Memory B cell (primary cell): ENCODE measurements around the gene TMEM39B.

Experiments used
- ATAC-seq: fragments of 150-1000 bp; cut with Tn5 transposase; 2 replicates; pipeline ENCODE4 v1.10.0; 2021; ENCODE audit warnings: low read depth, mild to moderate bottlenecking, moderate library complexity
- DNase-seq, 2 donors: peaks; one replicate each; pipeline ENCODE4 v3.0.0; 2022; ENCODE audit warnings: low spot score in 2 of 2
- H3K27ac Mint-ChIP-seq: one replicate; pipeline ENCODE4 v1.8.0; 2022; ENCODE audit warnings: mild to moderate bottlenecking, moderate library complexity, mixed read lengths
- H3K27me3 Mint-ChIP-seq: one replicate; pipeline ENCODE4 v1.8.0; 2022; ENCODE audit warnings: mixed read lengths
- H3K36me3 Mint-ChIP-seq: one replicate; pipeline ENCODE4 v1.8.0; 2022; ENCODE audit warnings: mild to moderate bottlenecking, mixed read lengths
- H3K4me1 Mint-ChIP-seq: one replicate; pipeline ENCODE4 v1.8.0; 2022; ENCODE audit warnings: mixed read lengths
- H3K4me3 Mint-ChIP-seq: one replicate; pipeline ENCODE4 v1.8.0; 2022; ENCODE audit warnings: mild to moderate bottlenecking, moderate library complexity, mixed read lengths
- H3K9me3 Mint-ChIP-seq: one replicate; pipeline ENCODE4 v1.8.0; 2022; ENCODE audit warnings: mixed read lengths

TMEM39B gene

GRCh38 chr1:32072622-32073298 lies at the start of gene TMEM39B:
Gene TMEM39B (plus strand): TSS chr1:32072939. CDS start chr1:32073048, 109 bp downstream.
- DNase-seq (peak; percentile 90 to 93), ATAC-seq (peak; percentile 85)
- H3K4me3 Mint-ChIP-seq, result peak within 1 kb of the TSS; percentile 90
- peak within 1 kb of the TSS; percentile 80 for H3K27ac Mint-ChIP-seq
- H3K36me3 Mint-ChIP-seq, result peaks cover 7% of the 10 kb centered on the region
- H3K9me3 Mint-ChIP-seq, result no peaks in the 10 kb centered on the region
- H3K27me3 Mint-ChIP-seq, result peaks cover 2% of the 10 kb centered on the region
- H3K4me1 Mint-ChIP-seq, result peaks cover 28% of the 10 kb centered on the region

- DNase-seq (no peak), ATAC-seq (no peak)
- Mint-ChIP-seq H3K36me3 (peaks cover 2% of the 10 kb centered on the region), H3K4me1 (peaks cover 36% of the 10 kb centered on the region), H3K4me3 (no peak overlapping the region), H3K27ac (no peak overlapping the region), H3K27me3 (no peaks in the 10 kb centered on the region), H3K9me3 (no peaks in the 10 kb centered on the region)
These were observed 49.4 kb upstream of the TMEM39B start for GRCh38 chr1:32023351-32023750.

- Mint-ChIP-seq H3K4me3 (no peak overlapping the region), H3K27ac (no peak overlapping the region), H3K4me1 (peaks cover 35% of the 10 kb centered on the region), H3K36me3 (peaks cover 10% of the 10 kb centered on the region), H3K27me3 (no peaks in the 10 kb centered on the region), H3K9me3 (no peaks in the 10 kb centered on the region)
- DNase-seq (no peak), ATAC-seq (no peak)
These were observed 47.2 kb upstream of the TMEM39B start for GRCh38 chr1:32025515-32025914.

GRCh38 chr1:32028746-32029145 lies 44.0 kb upstream of the TMEM39B start:
- ATAC-seq, result no peak
- DNase-seq, result no peak
- no peaks in the 10 kb centered on the region for H3K27me3 Mint-ChIP-seq
- no peak overlapping the region for H3K27ac Mint-ChIP-seq
- H3K4me3 Mint-ChIP-seq, result no peak overlapping the region
- peaks cover 35% of the 10 kb centered on the region for H3K4me1 Mint-ChIP-seq
- peaks cover 20% of the 10 kb centered on the region for H3K36me3 Mint-ChIP-seq
- H3K9me3 Mint-ChIP-seq, result no peaks in the 10 kb centered on the region

GRCh38 chr1:32031578-32032274 lies 41.0 kb upstream of the TMEM39B start:
- Mint-ChIP-seq H3K9me3 (no peaks in the 10 kb centered on the region), H3K36me3 (peaks cover 32% of the 10 kb centered on the region), H3K4me3 (no peak overlapping the region), H3K27ac (peak overlapping the region; percentile 4), H3K27me3 (no peaks in the 10 kb centered on the region), H3K4me1 (peaks cover 24% of the 10 kb centered on the region)
- ATAC-seq, result no peak
- DNase-seq, result no peak

GRCh38 chr1:32032275-32032615 lies 40.5 kb upstream of the TMEM39B start:
- no peak overlapping the region for H3K4me3 Mint-ChIP-seq
- DNase-seq (no peak), ATAC-seq (no peak)
- H3K36me3 Mint-ChIP-seq, result peaks cover 34% of the 10 kb centered on the region
- no peaks in the 10 kb centered on the region for H3K9me3 Mint-ChIP-seq
- H3K4me1 Mint-ChIP-seq, result peaks cover 20% of the 10 kb centered on the region
- no peaks in the 10 kb centered on the region for H3K27me3 Mint-ChIP-seq
- peak overlapping the region; percentile 4 for H3K27ac Mint-ChIP-seq

- no peaks in the 10 kb centered on the region for H3K9me3 Mint-ChIP-seq
These were observed 37.6 kb upstream of the TMEM39B start for GRCh38 chr1:32035119-32035518.

GRCh38 chr1:32040711-32041110 lies 32.0 kb upstream of the TMEM39B start:
- H3K36me3 Mint-ChIP-seq, result peaks cover 30% of the 10 kb centered on the region
- ATAC-seq (no peak), DNase-seq (no peak)
- no peak overlapping the region for H3K4me3 Mint-ChIP-seq
- H3K9me3 Mint-ChIP-seq, result no peaks in the 10 kb centered on the region
- no peak overlapping the region for H3K27ac Mint-ChIP-seq
- no peaks in the 10 kb centered on the region for H3K4me1 Mint-ChIP-seq
- H3K27me3 Mint-ChIP-seq, result no peaks in the 10 kb centered on the region

More at GRCh38 chr1:32035119-32035518, 37.6 kb upstream of the TMEM39B start:
- Mint-ChIP-seq H3K4me3 (no peak overlapping the region), H3K4me1 (peaks cover 10% of the 10 kb centered on the region), H3K27me3 (no peaks in the 10 kb centered on the region), H3K36me3 (peaks cover 39% of the 10 kb centered on the region), H3K27ac (peak overlapping the region; percentile 66)
- ATAC-seq, result no peak
- DNase-seq, result no peak

GRCh38 chr1:32042330-32042729 lies 30.4 kb upstream of the TMEM39B start:
- no peak overlapping the region for H3K27ac Mint-ChIP-seq
- peaks cover 26% of the 10 kb centered on the region for H3K36me3 Mint-ChIP-seq
- H3K27me3 Mint-ChIP-seq, result no peaks in the 10 kb centered on the region
- DNase-seq (no peak), ATAC-seq (no peak)
- H3K4me3 Mint-ChIP-seq, result no peak overlapping the region
- H3K9me3 Mint-ChIP-seq, result no peaks in the 10 kb centered on the region
- H3K4me1 Mint-ChIP-seq, result no peaks in the 10 kb centered on the region

GRCh38 chr1:32044234-32044633 lies 28.5 kb upstream of the TMEM39B start:
- Mint-ChIP-seq H3K27me3 (no peaks in the 10 kb centered on the region), H3K27ac (no peak overlapping the region), H3K9me3 (no peaks in the 10 kb centered on the region), H3K36me3 (peaks cover 27% of the 10 kb centered on the region), H3K4me1 (no peaks in the 10 kb centered on the region), H3K4me3 (no peak overlapping the region)
- DNase-seq (no peak), ATAC-seq (no peak)

- DNase-seq, result no peak
- peak overlapping the region; percentile 38 for H3K27ac Mint-ChIP-seq
- ATAC-seq, result no peak
- H3K27me3 Mint-ChIP-seq, result no peaks in the 10 kb centered on the region
- no peaks in the 10 kb centered on the region for H3K4me1 Mint-ChIP-seq
- peaks cover 23% of the 10 kb centered on the region for H3K36me3 Mint-ChIP-seq
- H3K9me3 Mint-ChIP-seq, result no peaks in the 10 kb centered on the region
- no peak overlapping the region for H3K4me3 Mint-ChIP-seq
These were observed 27.0 kb upstream of the TMEM39B start for GRCh38 chr1:32045772-32046171.

- Mint-ChIP-seq H3K27me3 (no peaks in the 10 kb centered on the region), H3K4me3 (no peak overlapping the region), H3K36me3 (peaks cover 27% of the 10 kb centered on the region), H3K9me3 (no peaks in the 10 kb centered on the region), H3K4me1 (no peaks in the 10 kb centered on the region), H3K27ac (peak overlapping the region; percentile 19)
- DNase-seq (no peak), ATAC-seq (no peak)
These were observed 25.0 kb upstream of the TMEM39B start for GRCh38 chr1:32047701-32048100.

GRCh38 chr1:32048440-32048839 lies 24.3 kb upstream of the TMEM39B start:
- H3K9me3 Mint-ChIP-seq, result no peaks in the 10 kb centered on the region
- H3K27ac Mint-ChIP-seq, result no peak overlapping the region
- peaks cover 25% of the 10 kb centered on the region for H3K36me3 Mint-ChIP-seq
- H3K4me3 Mint-ChIP-seq, result no peak overlapping the region
- DNase-seq (no peak), ATAC-seq (no peak)
- no peaks in the 10 kb centered on the region for H3K4me1 Mint-ChIP-seq
- H3K27me3 Mint-ChIP-seq, result no peaks in the 10 kb centered on the region

- Mint-ChIP-seq H3K4me1 (no peaks in the 10 kb centered on the region), H3K27me3 (no peaks in the 10 kb centered on the region), H3K4me3 (no peak overlapping the region), H3K36me3 (peaks cover 21% of the 10 kb centered on the region), H3K27ac (peak overlapping the region; percentile 18), H3K9me3 (no peaks in the 10 kb centered on the region)
- ATAC-seq, result no peak
- DNase-seq, result no peak
These were observed 21.0 kb upstream of the TMEM39B start for GRCh38 chr1:32051706-32052105.

- H3K4me3 Mint-ChIP-seq, result no peak overlapping the region
- ATAC-seq (no peak), DNase-seq (no peak)
- H3K27ac Mint-ChIP-seq, result no peak overlapping the region
- no peaks in the 10 kb centered on the region for H3K9me3 Mint-ChIP-seq
- no peaks in the 10 kb centered on the region for H3K27me3 Mint-ChIP-seq
- H3K4me1 Mint-ChIP-seq, result no peaks in the 10 kb centered on the region
- H3K36me3 Mint-ChIP-seq, result peaks cover 20% of the 10 kb centered on the region
These were observed 19.9 kb upstream of the TMEM39B start for GRCh38 chr1:32052887-32053286.
